Left ventricle myocardium inferior (tissue), 1 donor: ENCODE measurements around the gene CRHR2. TPM values are rescaled to one million over a fixed set of nuclear protein-coding genes. Genes with fewer than 3 reads are reported as not detected.

Source experiments
- DNase-seq: peaks from one replicate; pipeline ENCODE4 v3.0.0-alpha.2; 2020
- H3K27ac ChIP-seq: fragments of 200-600 bp; replicated peaks from 2 replicates; pipeline ENCODE4 v1.8.0; 2021
- H3K27me3 ChIP-seq: fragments of 200-600 bp; 2 replicates; pipeline ENCODE4 v1.8.0; 2021; ENCODE audit warnings: low read depth
- H3K36me3 ChIP-seq: fragments of 200-600 bp; 2 replicates; pipeline ENCODE4 v1.8.0; 2021
- H3K4me1 ChIP-seq: fragments of 200-600 bp; 2 replicates; pipeline ENCODE4 v1.8.0; 2021
- H3K4me3 ChIP-seq: fragments of 200-600 bp; 2 replicates; pipeline ENCODE4 v1.8.0; 2021; ENCODE audit warnings: mild to moderate bottlenecking, moderate library complexity
- H3K9me3 ChIP-seq: fragments of 200-600 bp; replicated peaks from 2 replicates; pipeline ENCODE4 v1.8.0; 2021
- CTCF ChIP-seq: fragments of 200-600 bp; IDR thresholded peaks from 2 replicates; pipeline ENCODE4 v1.8.0; 2021; ENCODE audit warnings: antibody characterized with exemption, mild to moderate bottlenecking, borderline replicate concordance
- intact Hi-C: fragments of 100-400 bp; cut with micrococcal nuclease; formaldehyde crosslinking; loops from one replicate; pipeline ENCODE4 v1.11.0; 2022
- total RNA-seq: library from RNA; stranded (reverse); fragmentation: NEBNext Ultra II Directional; extraction: Animal tissue kit (Norgen Biotek cat#: 25700); gene quantifications from one replicate; pipeline ENCODE4 v1.2.1, GENCODE V29; 2021
- donor health status: DM: no; HTN: yes; CAD: no; lungs with severe emphysema.

CRHR2 gene
- total RNA-seq, 1 donor from 2014 or later: 0.19 TPM

DNA sequence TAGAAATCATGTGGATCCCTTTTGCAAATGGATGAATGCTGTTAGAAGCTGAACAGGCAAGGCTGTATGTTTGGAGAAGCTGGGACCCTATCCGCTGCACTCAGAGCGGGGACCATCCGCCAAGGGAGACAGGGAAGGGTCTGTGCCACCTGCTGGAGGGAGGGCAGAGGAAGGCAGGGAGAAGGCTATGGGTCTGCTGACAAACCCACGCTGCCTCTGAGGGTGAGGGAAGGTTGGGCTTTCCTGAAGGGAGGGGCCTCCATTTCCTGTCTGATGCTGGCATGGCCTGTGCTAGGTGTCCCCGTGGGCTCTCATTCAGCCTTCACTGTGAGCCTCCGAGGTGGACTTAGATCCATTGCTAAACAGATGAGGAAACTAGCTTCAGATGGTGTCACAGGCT is 5.3 kb upstream of the CRHR2 start:
- peaks cover 31% of the 10 kb centered on the region for H3K27me3 ChIP-seq
- no peaks in the 10 kb centered on the region for H3K36me3 ChIP-seq
- intact Hi-C loops: loop anchor here (10.0 kb wide), 1 partner anchor 57 kb away; no protein-coding TSS in a partner anchor
- DNase-seq: no peak
- H3K4me3 ChIP-seq: no peak overlapping the region
- H3K4me1 ChIP-seq: peaks cover 14% of the 10 kb centered on the region
- TF ChIP-seq CTCF: no peak
- no peak overlapping the region for H3K27ac ChIP-seq
- H3K9me3 ChIP-seq: no peaks in the 10 kb centered on the region

GRCh38 chr7:30684351-30684750 is 2.1 kb upstream of the CRHR2 start:
- H3K4me1 ChIP-seq: peaks cover 26% of the 10 kb centered on the region
- TF ChIP-seq CTCF: no peak
- DNase-seq: no peak
- intact Hi-C loops: loop anchor here (10.0 kb wide), 1 partner anchor 60 kb away; no protein-coding TSS in a partner anchor
- no peaks in the 10 kb centered on the region for H3K9me3 ChIP-seq
- peak overlapping the region; percentile 67 for H3K4me3 ChIP-seq
- H3K27ac ChIP-seq: no peak overlapping the region
- H3K36me3 ChIP-seq: no peaks in the 10 kb centered on the region
- H3K27me3 ChIP-seq: peaks cover 64% of the 10 kb centered on the region

DNA sequence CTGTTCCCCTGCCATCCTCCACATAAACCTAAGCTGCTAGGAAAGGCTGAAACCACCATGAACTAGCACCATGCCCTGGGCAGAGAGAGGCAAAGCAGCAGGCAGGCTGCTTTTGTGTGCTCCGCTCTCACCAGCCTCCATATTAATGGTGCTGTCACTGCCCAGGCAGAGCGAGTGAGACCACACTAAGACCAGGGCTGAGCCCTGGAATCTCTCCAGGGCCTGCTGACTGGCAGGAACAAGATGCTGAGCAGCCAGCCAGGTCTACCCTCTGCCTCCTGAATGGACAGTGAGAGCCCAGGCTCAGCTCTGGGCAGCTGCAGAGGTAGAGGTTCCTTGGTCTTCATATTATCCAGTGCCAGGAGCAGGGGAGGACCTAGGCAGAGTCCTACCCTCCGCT is 1.6 kb upstream of the CRHR2 start:
- no peak for TF ChIP-seq CTCF
- H3K4me3 ChIP-seq: peak overlapping the region; percentile 67
- intact Hi-C loops: loop anchor here (10.0 kb wide), 1 partner anchor 61 kb away; no protein-coding TSS in a partner anchor
- H3K27ac ChIP-seq: peak overlapping the region; percentile 4
- no peaks in the 10 kb centered on the region for H3K36me3 ChIP-seq
- H3K27me3 ChIP-seq: peaks cover 69% of the 10 kb centered on the region
- peaks cover 23% of the 10 kb centered on the region for H3K4me1 ChIP-seq
- DNase-seq: no peak
- no peaks in the 10 kb centered on the region for H3K9me3 ChIP-seq

DNA sequence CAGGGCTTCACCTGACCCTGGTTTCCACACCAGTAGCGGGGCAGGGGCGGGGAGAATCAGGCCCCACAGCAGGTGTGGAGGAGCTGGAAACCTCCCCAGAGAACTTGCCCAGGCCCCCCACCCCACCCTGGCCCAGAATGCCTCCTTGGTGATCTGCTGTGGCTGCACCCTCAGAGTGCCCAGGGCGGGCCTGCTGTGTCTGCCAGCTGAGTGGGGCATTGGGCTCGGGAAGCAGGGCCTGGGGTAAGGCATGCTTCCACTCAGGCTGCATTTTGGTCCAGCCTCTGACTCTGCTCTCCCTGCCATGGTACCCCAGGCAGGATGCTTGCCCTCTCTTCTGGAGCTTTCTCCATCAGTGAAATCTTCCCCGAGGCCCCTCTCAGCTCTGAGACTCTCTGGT is 1.1 kb upstream of the CRHR2 start:
- Histone ChIP-seq H3K27ac (peak overlapping the region; percentile 4), H3K4me1 (peaks cover 18% of the 10 kb centered on the region), H3K9me3 (no peaks in the 10 kb centered on the region), H3K36me3 (no peaks in the 10 kb centered on the region), H3K27me3 (peaks cover 74% of the 10 kb centered on the region), H3K4me3 (peak overlapping the region; percentile 67)
- DNase-seq: no peak
- intact Hi-C loops: loop anchor here (10.0 kb wide), 1 partner anchor 61 kb away; no protein-coding TSS in a partner anchor
- TF ChIP-seq CTCF: no peak

DNA sequence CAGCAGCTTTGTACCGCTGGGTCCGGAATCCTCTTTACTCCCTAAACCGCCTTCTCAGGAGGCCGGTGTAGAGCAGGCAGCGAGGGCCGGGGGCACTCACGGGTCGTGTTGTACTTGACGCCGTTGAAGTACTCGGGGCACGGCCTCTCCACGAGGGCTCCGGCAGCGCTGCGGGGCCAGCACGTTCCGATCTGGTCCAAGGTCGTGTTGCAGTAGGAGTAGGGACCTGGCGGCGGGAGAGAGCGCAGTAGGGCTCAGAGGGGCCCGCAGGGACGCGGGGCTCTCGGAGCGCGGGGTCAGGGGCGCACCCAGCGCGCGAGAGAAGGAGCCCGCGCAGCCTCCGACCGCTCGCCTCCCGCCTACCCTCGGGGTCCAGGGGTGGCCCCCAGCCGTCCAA is 443 bp downstream of the CRHR2 start:
- peak overlapping the region; percentile 67 for H3K4me3 ChIP-seq
- H3K27ac ChIP-seq: peak overlapping the region; percentile 4
- no peaks in the 10 kb centered on the region for H3K9me3 ChIP-seq
- H3K27me3 ChIP-seq: peaks cover 88% of the 10 kb centered on the region
- no peaks in the 10 kb centered on the region for H3K36me3 ChIP-seq
- peaks cover 15% of the 10 kb centered on the region for H3K4me1 ChIP-seq
- no peak for TF ChIP-seq CTCF
- intact Hi-C loops: loop anchor here (10.0 kb wide), 1 partner anchor 63 kb away; no protein-coding TSS in a partner anchor
- DNase-seq: no peak
